ENCODE data around the gene ZNF649. TPM values are rescaled to one million over a fixed set of nuclear protein-coding genes. Genes with fewer than 3 reads are reported as not detected.

Gene ZNF649
- total and polyA plus RNA-seq, 2 of the 13 experiments (the other 11 are each of a cell fraction or from before 2014, with no cell fraction given) = 3.0 to 13.4 TPM

GRCh38 chr19:51904331-51905165 lies at the start of gene ZNF649 (continued):
- no peak for TF ChIP-seq HIC2 (CRISPR knock-in tag; IDR thresholded peaks at IDR 0.05; ENCODE audit: low read depth)
- no peak for TF ChIP-seq ZNF235 (CRISPR knock-in tag; IDR thresholded peaks at IDR 0.05; ENCODE audit: borderline replicate concordance)
- TF ChIP-seq ZNF660 (CRISPR knock-in tag; IDR thresholded peaks at IDR 0.05; ENCODE audit: borderline replicate concordance, low read depth) = no peak
- TF ChIP-seq TP53 (CRISPR knock-in tag; conservative IDR thresholded peaks at IDR 0.05) = no peak
- no peak for TF ChIP-seq ZNF549 (CRISPR knock-in tag; IDR thresholded peaks at IDR 0.05)
- TF ChIP-seq ZNF563 (CRISPR knock-in tag; IDR thresholded peaks at IDR 0.05) = 0 out of 2 replicates have a peak, but pooled peaks have one; percentile 69
- TF ChIP-seq FOXM1 (CRISPR knock-in tag; IDR thresholded peaks at IDR 0.05) = no peak
- 0 out of 2 replicates have a peak, but pooled peaks have one; percentile 62 for TF ChIP-seq ZNF543 (CRISPR knock-in tag; IDR thresholded peaks at IDR 0.05)
- TF ChIP-seq ZBTB7A (CRISPR knock-in tag; IDR thresholded peaks at IDR 0.05) = no peak
- TF ChIP-seq ELF3 (CRISPR knock-in tag; IDR thresholded peaks at IDR 0.05) = 0 out of 2 replicates have a peak, but pooled peaks have one; percentile 19
- no peak for TF ChIP-seq ARNT (IDR thresholded peaks at IDR 0.05)
- peak; percentile 23; the same call in 1 of the 2 replicates for TF ChIP-seq RCOR2 (CRISPR knock-in tag; IDR thresholded peaks at IDR 0.05)
- TF ChIP-seq MEIS2 (CRISPR knock-in tag; IDR thresholded peaks at IDR 0.05) = no peak
- TF ChIP-seq CSRNP1 (CRISPR knock-in tag; IDR thresholded peaks at IDR 0.05) = no peak
- no peak for TF ChIP-seq ZNF879 (CRISPR knock-in tag; IDR thresholded peaks at IDR 0.05)
- no peak for TF ChIP-seq MIER3 (CRISPR knock-in tag; IDR thresholded peaks at IDR 0.05; ENCODE audit: borderline replicate concordance)
- TF ChIP-seq TBX3 (IDR thresholded peaks at IDR 0.05; ENCODE audit: borderline replicate concordance) = no peak
- no peak for TF ChIP-seq ZNF605 (CRISPR knock-in tag; IDR thresholded peaks at IDR 0.05)
- TF ChIP-seq SP1 (IDR thresholded peaks at IDR 0.05) = no peak
- TF ChIP-seq SP1 (CRISPR knock-in tag; IDR thresholded peaks at IDR 0.05) = no peak
- no peak for TF ChIP-seq ZNF232 (CRISPR knock-in tag; IDR thresholded peaks at IDR 0.05; ENCODE audit: borderline replicate concordance)
- no peak for TF ChIP-seq ZNF24 (IDR thresholded peaks at IDR 0.05)
- TF ChIP-seq NR2C2 (CRISPR knock-in tag; IDR thresholded peaks at IDR 0.05; ENCODE audit: borderline replicate concordance) = peak; percentile 67; the same call in 1 of the 2 replicates
- TF ChIP-seq ZBTB38 (CRISPR knock-in tag; IDR thresholded peaks at IDR 0.05) = peak; percentile 30; the same call in 1 of the 2 replicates
- TF ChIP-seq CBX1 (IDR thresholded peaks at IDR 0.05; ENCODE audit: low read depth) = peak; percentile 18
- no peak for TF ChIP-seq SRSF9 (IDR thresholded peaks at IDR 0.05; ENCODE audit: borderline replicate concordance, insufficient read depth, low read depth, low read length, poor library complexity, severe bottlenecking)
- 0 out of 2 replicates have a peak, but pooled peaks have one; percentile 18 for TF ChIP-seq PITX1 (CRISPR knock-in tag; IDR thresholded peaks at IDR 0.05)
- no peak for TF ChIP-seq BHLHE40 (IDR thresholded peaks at IDR 0.05; ENCODE audit: low read length)
- TF ChIP-seq TEAD3 (CRISPR knock-in tag; optimal IDR thresholded peaks at IDR 0.05; ENCODE audit: borderline replicate concordance) = peak; percentile 62
